ENCODE results near the gene CTDP1.

The CTDP1 gene

DNA sequence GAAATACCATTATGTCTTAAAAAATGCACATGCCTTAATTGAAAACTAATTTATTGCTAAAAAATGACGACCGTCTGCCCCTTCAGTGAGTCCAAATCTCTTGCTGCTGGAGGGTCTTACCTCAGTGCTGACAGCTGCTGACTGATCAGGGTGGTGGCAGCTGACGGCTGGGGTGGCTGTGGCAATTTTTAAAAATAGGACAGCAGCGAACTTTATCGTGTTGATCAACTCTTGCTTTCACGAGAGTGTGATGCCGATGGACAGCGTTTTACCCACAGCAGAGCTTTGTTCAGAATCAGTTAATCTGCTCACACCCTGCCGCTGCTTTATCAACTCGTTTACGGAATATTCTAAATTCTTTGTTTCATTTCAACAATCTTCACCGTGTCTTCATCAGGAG is 21.2 kb upstream of the CTDP1 start (continued):
- TF ChIP-seq, protein P1, sequence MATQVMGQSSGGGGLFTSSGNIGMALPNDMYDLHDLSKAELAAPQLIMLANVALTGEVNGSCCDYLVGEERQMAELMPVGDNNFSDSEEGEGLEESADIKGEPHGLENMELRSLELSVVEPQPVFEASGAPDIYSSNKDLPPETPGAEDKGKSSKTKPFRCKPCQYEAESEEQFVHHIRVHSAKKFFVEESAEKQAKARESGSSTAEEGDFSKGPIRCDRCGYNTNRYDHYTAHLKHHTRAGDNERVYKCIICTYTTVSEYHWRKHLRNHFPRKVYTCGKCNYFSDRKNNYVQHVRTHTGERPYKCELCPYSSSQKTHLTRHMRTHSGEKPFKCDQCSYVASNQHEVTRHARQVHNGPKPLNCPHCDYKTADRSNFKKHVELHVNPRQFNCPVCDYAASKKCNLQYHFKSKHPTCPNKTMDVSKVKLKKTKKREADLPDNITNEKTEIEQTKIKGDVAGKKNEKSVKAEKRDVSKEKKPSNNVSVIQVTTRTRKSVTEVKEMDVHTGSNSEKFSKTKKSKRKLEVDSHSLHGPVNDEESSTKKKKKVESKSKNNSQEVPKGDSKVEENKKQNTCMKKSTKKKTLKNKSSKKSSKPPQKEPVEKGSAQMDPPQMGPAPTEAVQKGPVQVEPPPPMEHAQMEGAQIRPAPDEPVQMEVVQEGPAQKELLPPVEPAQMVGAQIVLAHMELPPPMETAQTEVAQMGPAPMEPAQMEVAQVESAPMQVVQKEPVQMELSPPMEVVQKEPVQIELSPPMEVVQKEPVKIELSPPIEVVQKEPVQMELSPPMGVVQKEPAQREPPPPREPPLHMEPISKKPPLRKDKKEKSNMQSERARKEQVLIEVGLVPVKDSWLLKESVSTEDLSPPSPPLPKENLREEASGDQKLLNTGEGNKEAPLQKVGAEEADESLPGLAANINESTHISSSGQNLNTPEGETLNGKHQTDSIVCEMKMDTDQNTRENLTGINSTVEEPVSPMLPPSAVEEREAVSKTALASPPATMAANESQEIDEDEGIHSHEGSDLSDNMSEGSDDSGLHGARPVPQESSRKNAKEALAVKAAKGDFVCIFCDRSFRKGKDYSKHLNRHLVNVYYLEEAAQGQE (tag by site-specific recombination; IDR thresholded peaks at IDR 0.05): no peak
- TF ChIP-seq OSR2 (tag by site-specific recombination; IDR thresholded peaks at IDR 0.05) (no peak), ZIC2 (tag by site-specific recombination; IDR thresholded peaks at IDR 0.05) (no peak), ZNF132 (tag by site-specific recombination; IDR thresholded peaks at IDR 0.05; ENCODE audit: borderline replicate concordance) (no peak), ZFHX2 (tag by site-specific recombination; conservative IDR thresholded peaks at IDR 0.05) (no peak)
- TF ChIP-seq, protein P2, sequence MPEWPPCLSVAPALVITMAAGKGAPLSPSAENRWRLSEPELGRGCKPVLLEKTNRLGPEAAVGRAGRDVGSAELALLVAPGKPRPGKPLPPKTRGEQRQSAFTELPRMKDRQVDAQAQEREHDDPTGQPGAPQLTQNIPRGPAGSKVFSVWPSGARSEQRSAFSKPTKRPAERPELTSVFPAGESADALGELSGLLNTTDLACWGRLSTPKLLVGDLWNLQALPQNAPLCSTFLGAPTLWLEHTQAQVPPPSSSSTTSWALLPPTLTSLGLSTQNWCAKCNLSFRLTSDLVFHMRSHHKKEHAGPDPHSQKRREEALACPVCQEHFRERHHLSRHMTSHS (tag by site-specific recombination; IDR thresholded peaks at IDR 0.05): no peak

DNA sequence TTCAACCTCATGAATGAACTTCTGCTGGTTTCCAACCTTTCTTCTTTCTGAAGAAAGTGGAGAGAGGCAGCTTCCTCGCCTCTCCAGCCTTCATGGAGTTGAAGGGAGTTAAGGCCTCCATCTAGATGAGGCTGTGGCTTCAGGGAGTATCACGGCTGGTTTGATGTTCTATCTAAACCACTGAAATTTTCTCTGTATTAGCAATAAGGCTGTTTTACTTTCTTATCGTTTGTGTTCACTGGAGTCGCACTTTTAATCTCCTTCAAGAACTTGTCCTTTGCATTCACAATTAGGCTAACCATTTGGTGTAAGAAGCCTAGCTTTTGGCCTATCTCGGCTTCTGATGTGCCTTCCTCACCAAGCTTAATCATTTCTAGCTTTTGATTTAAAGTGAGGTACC is 19.9 kb upstream of the CTDP1 start:
- TF ChIP-seq ZNF214 (tag by site-specific recombination; IDR thresholded peaks at IDR 0.05; ENCODE audit: borderline replicate concordance) (no peak), ZNF202 (tag by site-specific recombination; IDR thresholded peaks at IDR 0.05; ENCODE audit: borderline replicate concordance) (no peak), ZNF670 (tag by site-specific recombination; IDR thresholded peaks at IDR 0.05; ENCODE audit: low read depth) (no peak), ZNF660 (tag by site-specific recombination; IDR thresholded peaks at IDR 0.05) (no peak)
- TF ChIP-seq, protein P3, sequence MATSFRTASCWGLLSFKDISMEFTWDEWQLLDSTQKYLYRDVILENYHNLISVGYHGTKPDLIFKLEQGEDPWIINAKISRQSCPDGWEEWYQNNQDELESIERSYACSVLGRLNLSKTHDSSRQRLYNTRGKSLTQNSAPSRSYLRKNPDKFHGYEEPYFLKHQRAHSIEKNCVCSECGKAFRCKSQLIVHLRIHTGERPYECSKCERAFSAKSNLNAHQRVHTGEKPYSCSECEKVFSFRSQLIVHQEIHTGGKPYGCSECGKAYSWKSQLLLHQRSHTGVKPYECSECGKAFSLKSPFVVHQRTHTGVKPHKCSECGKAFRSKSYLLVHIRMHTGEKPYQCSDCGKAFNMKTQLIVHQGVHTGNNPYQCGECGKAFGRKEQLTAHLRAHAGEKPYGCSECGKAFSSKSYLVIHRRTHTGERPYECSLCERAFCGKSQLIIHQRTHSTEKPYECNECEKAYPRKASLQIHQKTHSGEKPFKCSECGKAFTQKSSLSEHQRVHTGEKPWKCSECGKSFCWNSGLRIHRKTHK (tag by site-specific recombination; IDR thresholded peaks at IDR 0.05): no peak
- no peak overlapping the region for H3K27ac ChIP-seq (ENCODE audit: extremely low read depth, low read depth, low read length)
- no peaks in the 10 kb centered on the region for H3K36me3 ChIP-seq (ENCODE audit: control insufficient read depth in 2 of 2, insufficient read depth in 1 of 2, low read length in 2 of 2)
- POLR2A ChIA-PET: interaction anchor here (0.7 kb wide), 1 partner anchor 19 kb away, joined by 3 read pairs; no protein-coding TSS in a partner anchor
- H3K4me3 ChIP-seq (ENCODE audit: low read depth, low read length): no peak overlapping the region
- no peaks in the 10 kb centered on the region for H3K9me3 ChIP-seq (ENCODE audit: control insufficient read depth, insufficient read depth, low read depth, low read length)
- CTCF ChIA-PET: interaction anchor here (0.6 kb wide), 1 partner anchor 52 kb away, joined by 3 read pairs; no protein-coding TSS in a partner anchor
- H3K4me1 ChIP-seq (ENCODE audit: control insufficient read depth, insufficient read depth, low read length): no peaks in the 10 kb centered on the region

DNA sequence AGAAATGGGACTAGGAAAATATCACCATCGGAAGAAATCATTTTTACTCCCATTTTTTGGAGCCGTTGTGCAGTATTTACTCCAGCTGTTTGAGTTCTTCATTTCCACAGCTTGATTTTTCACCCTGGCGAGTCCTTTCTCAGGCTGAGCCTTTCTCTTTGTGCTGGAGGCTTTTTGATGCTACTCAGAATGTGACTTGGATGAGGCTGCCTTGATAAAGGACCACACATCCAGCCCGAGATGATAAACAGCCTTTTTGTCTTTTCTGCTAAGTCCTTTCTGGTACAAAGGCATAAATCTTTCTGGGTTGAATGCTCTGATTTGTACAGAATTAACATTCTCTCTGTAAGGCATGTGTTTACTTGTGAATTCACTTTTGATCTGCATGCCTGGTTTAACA is 17.6 kb upstream of the CTDP1 start:
- Histone ChIP-seq H3K27ac (ENCODE audit: extremely low read depth, low read depth, low read length) (no peak overlapping the region), H3K36me3 (ENCODE audit: control insufficient read depth in 2 of 2, insufficient read depth in 1 of 2, low read length in 2 of 2) (no peaks in the 10 kb centered on the region), H3K9me3 (ENCODE audit: control insufficient read depth, insufficient read depth, low read depth, low read length) (no peaks in the 10 kb centered on the region), H3K4me3 (ENCODE audit: low read depth, low read length) (no peak overlapping the region), H3K4me1 (ENCODE audit: control insufficient read depth, insufficient read depth, low read length) (no peaks in the 10 kb centered on the region)
- CTCF ChIA-PET: no interaction called here
- POLR2A ChIA-PET: no interaction called here
- TF ChIP-seq ZNF184 (tag by site-specific recombination; IDR thresholded peaks at IDR 0.05) (no peak), ZNF133 (tag by site-specific recombination; IDR thresholded peaks at IDR 0.05) (no peak), ZNF660 (tag by site-specific recombination; IDR thresholded peaks at IDR 0.05) (no peak), ZNF423 (tag by site-specific recombination; IDR thresholded peaks at IDR 0.05) (no peak), ZNF311 (tag by site-specific recombination; IDR thresholded peaks at IDR 0.05; ENCODE audit: borderline replicate concordance) (no peak), ZNF214 (tag by site-specific recombination; IDR thresholded peaks at IDR 0.05; ENCODE audit: borderline replicate concordance) (no peak), WT1 (tag by site-specific recombination; IDR thresholded peaks at IDR 0.05) (no peak), ZNF623 (tag by site-specific recombination; IDR thresholded peaks at IDR 0.05) (no peak), GLI2 (tag by site-specific recombination; IDR thresholded peaks at IDR 0.05; ENCODE audit: borderline replicate concordance, low read depth) (no peak), GFI1B (tag by site-specific recombination; IDR thresholded peaks at IDR 0.05) (no peak), ZXDB (tag by site-specific recombination; IDR thresholded peaks at IDR 0.05) (no peak), ZNF768 (tag by site-specific recombination; IDR thresholded peaks at IDR 0.05) (no peak)
- TF ChIP-seq, protein P4, sequence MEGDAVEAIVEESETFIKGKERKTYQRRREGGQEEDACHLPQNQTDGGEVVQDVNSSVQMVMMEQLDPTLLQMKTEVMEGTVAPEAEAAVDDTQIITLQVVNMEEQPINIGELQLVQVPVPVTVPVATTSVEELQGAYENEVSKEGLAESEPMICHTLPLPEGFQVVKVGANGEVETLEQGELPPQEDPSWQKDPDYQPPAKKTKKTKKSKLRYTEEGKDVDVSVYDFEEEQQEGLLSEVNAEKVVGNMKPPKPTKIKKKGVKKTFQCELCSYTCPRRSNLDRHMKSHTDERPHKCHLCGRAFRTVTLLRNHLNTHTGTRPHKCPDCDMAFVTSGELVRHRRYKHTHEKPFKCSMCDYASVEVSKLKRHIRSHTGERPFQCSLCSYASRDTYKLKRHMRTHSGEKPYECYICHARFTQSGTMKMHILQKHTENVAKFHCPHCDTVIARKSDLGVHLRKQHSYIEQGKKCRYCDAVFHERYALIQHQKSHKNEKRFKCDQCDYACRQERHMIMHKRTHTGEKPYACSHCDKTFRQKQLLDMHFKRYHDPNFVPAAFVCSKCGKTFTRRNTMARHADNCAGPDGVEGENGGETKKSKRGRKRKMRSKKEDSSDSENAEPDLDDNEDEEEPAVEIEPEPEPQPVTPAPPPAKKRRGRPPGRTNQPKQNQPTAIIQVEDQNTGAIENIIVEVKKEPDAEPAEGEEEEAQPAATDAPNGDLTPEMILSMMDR (tag by site-specific recombination; IDR thresholded peaks at IDR 0.05): no peak
- TF ChIP-seq, protein P5, sequence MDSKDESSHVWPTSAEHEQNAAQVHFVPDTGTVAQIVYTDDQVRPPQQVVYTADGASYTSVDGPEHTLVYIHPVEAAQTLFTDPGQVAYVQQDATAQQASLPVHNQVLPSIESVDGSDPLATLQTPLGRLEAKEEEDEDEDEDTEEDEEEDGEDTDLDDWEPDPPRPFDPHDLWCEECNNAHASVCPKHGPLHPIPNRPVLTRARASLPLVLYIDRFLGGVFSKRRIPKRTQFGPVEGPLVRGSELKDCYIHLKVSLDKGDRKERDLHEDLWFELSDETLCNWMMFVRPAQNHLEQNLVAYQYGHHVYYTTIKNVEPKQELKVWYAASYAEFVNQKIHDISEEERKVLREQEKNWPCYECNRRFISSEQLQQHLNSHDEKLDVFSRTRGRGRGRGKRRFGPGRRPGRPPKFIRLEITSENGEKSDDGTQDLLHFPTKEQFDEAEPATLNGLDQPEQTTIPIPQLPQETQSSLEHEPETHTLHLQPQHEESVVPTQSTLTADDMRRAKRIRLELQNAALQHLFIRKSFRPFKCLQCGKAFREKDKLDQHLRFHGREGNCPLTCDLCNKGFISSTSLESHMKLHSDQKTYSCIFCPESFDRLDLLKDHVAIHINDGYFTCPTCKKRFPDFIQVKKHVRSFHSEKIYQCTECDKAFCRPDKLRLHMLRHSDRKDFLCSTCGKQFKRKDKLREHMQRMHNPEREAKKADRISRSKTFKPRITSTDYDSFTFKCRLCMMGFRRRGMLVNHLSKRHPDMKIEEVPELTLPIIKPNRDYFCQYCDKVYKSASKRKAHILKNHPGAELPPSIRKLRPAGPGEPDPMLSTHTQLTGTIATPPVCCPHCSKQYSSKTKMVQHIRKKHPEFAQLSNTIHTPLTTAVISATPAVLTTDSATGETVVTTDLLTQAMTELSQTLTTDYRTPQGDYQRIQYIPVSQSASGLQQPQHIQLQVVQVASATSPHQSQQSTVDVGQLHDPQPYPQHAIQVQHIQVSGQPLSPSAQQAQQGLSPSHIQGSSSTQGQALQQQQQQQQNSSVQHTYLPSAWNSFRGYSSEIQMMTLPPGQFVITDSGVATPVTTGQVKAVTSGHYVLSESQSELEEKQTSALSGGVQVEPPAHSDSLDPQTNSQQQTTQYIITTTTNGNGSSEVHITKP (tag by site-specific recombination; IDR thresholded peaks at IDR 0.05): no peak

Measured in HEK293 (cell line).